Colonic mucosa (tissue), 4 donors: ENCODE results near the gene STON2. TPM values are rescaled to one million over a fixed set of nuclear protein-coding genes. Genes with fewer than 3 reads are reported as not detected.

Source experiments
- DNase-seq: peaks from one replicate; pipeline ENCODE4 v3.0.0-alpha.2; 2020
- H3K27ac ChIP-seq: fragments of 200-600 bp; one replicate; pipeline ENCODE4 v1.8.0; 2021
- H3K27me3 ChIP-seq: fragments of 200-600 bp; one replicate; pipeline ENCODE4 v1.8.0; 2021
- H3K36me3 ChIP-seq: fragments of 200-600 bp; one replicate; pipeline ENCODE4 v1.8.0; 2021
- H3K4me1 ChIP-seq: fragments of 200-600 bp; one replicate; pipeline ENCODE4 v1.8.0; 2021; ENCODE audit warnings: mild to moderate bottlenecking
- H3K4me3 ChIP-seq: fragments of 200-600 bp; one replicate; pipeline ENCODE4 v1.8.0; 2021
- H3K9ac ChIP-seq, 2 donors: one replicate each; pipeline ENCODE4 v1.7.0; 2013; ENCODE audit warnings: control low read depth in 2 of 2, low read depth in 2 of 2, low read length in 2 of 2
- H3K9me3 ChIP-seq: fragments of 200-600 bp; one replicate; pipeline ENCODE4 v1.8.0; 2021
- intact Hi-C: fragments of 100-400 bp; cut with DNase I; formaldehyde crosslinking; loops from one replicate; pipeline ENCODE4 v1.14.1; 2022
- total RNA-seq, 2 donors: library from RNA; stranded (reverse); fragmentation: NEBNext Ultra II Directional in 1 of 2; extraction: Animal tissue kit (Norgen Biotek cat#: 25700) in 1 of 2; gene quantifications; one replicate each; pipeline ENCODE4 v1.2.1, GENCODE V29; 2021
- TF ChIP-seq, protein P1 (sequence below): fragments of 200-600 bp; IDR thresholded peaks from one replicate; pipeline ENCODE4 v1.8.0; 2022; ENCODE audit warnings: antibody characterized with exemption, mild to moderate bottlenecking
- donor health status: healthy.
- donor health status: DM: no; HTN: no; CAD: no.
- donor health status: DM: no; HTN: no; CAD: no.

The STON2 gene
- total RNA-seq, 2 donors from 2014 or later, result 12.7 to 15.1 TPM

DNA sequence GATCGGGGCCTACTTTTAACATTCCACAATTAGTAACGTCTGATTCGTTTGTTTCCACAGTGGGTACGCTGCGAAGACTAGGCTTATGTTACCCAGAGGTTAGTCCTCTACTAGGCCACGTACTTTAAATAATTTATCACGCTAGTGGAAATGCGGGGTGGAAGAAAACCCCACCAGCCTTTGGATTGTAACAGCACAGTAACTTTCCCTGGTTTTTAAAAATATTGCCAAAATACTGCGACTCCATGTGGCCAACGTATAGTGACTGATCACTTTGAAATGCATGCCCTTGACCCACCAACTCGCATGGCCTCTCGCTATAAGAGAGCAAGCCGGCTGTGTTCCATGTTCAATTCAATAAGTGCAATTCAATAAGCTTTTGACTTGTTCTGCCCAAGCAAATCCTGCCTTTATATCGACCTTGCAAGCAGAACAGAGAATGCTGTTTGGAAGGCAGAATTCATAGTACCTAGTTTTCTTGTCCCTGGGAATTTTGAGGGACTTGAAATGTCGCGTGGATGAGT, 178.5 kb downstream of the STON2 start:
- peak overlapping the region; percentile 94 for H3K27ac ChIP-seq
- no peaks in the 10 kb centered on the region for H3K9me3 ChIP-seq
- H3K9ac ChIP-seq, result peak overlapping the region; percentile 63 to 89
- H3K27me3 ChIP-seq, result no peaks in the 10 kb centered on the region
- peak overlapping the region; percentile 59 for H3K4me3 ChIP-seq
- intact Hi-C loops, result no loop called here
- peak; percentile 26 for DNase-seq
- H3K36me3 ChIP-seq, result no peaks in the 10 kb centered on the region
- H3K4me1 ChIP-seq, result no peaks in the 10 kb centered on the region
- TF ChIP-seq, protein P1, sequence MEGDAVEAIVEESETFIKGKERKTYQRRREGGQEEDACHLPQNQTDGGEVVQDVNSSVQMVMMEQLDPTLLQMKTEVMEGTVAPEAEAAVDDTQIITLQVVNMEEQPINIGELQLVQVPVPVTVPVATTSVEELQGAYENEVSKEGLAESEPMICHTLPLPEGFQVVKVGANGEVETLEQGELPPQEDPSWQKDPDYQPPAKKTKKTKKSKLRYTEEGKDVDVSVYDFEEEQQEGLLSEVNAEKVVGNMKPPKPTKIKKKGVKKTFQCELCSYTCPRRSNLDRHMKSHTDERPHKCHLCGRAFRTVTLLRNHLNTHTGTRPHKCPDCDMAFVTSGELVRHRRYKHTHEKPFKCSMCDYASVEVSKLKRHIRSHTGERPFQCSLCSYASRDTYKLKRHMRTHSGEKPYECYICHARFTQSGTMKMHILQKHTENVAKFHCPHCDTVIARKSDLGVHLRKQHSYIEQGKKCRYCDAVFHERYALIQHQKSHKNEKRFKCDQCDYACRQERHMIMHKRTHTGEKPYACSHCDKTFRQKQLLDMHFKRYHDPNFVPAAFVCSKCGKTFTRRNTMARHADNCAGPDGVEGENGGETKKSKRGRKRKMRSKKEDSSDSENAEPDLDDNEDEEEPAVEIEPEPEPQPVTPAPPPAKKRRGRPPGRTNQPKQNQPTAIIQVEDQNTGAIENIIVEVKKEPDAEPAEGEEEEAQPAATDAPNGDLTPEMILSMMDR, result no peak

DNA sequence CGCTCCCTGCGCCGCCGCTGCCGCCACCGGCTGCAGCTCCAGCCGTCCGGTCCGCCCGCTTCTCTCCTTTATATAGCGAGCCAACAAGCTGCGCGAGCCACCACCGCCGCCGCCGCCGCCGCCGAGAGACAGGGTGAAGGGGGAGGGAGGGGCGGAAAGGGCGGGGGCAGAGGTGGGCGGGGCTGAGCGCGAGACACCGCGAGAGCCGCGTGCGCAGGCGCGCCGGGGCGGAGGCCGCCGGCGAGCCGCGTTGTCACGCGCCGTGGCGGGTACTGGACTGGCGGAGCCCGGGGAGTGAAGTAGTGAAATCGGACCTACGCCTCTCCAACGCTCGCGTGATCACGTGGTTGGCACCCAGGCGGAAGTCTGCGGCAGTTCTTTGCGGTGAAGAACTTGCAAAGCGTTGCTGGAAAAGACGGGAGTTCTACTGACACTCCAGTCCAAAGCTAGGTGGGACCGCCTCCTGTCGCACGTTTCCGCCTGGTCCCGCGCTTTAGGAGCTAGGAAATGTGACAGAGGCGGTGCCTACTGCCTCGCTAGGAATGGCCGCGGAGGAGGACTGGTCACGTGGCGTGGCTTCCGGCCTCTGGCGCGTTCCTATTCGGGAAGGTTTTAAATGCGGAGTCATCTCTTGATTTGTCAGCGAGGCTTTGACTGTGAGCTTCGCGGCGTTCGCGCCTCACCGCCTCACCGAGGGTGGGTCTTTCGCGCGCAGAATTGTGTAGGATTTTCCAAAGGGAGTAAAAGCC, 179.1 kb downstream of the STON2 start, which contains the start of gene GTF2A1:
TSS of gene GTF2A1 (minus strand) at position 130 of the 749 bp plus-strand sequence. CDS start 441 bp downstream, outside the sequence.
- intact Hi-C loops, result no loop called here
- Histone ChIP-seq H3K4me3 (peak within 1 kb of the TSS; percentile 63), H3K4me1 (no peaks in the 10 kb centered on the region), H3K27me3 (no peaks in the 10 kb centered on the region), H3K36me3 (no peaks in the 10 kb centered on the region), H3K27ac (peak within 1 kb of the TSS; percentile 99), H3K9me3 (no peaks in the 10 kb centered on the region), H3K9ac (peak within 1 kb of the TSS; percentile 89 to 93)
- TF ChIP-seq, protein P1, result no peak
- peak; percentile 95 for DNase-seq

DNA sequence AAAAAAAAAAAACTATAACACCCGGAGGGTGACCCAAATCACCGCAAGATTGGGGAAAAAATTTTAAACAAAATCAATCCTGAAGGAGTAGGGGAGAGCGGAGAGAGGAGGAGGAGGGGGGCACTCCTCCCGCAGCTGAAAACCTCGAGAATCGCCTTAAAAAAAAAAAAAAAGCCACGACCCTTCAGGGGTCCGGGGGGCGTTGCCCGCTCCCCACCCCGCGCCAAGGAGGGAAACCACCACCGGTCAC, 179.6 kb downstream of the STON2 start:
- Histone ChIP-seq H3K27ac (peak overlapping the region; percentile 94), H3K27me3 (no peaks in the 10 kb centered on the region), H3K4me1 (no peaks in the 10 kb centered on the region), H3K9me3 (no peaks in the 10 kb centered on the region), H3K36me3 (no peaks in the 10 kb centered on the region), H3K4me3 (peak overlapping the region; percentile 59), H3K9ac (peak overlapping the region; percentile 89 to 93)
- TF ChIP-seq, protein P1, result no peak
- no peak for DNase-seq
- intact Hi-C loops, result no loop called here

DNA sequence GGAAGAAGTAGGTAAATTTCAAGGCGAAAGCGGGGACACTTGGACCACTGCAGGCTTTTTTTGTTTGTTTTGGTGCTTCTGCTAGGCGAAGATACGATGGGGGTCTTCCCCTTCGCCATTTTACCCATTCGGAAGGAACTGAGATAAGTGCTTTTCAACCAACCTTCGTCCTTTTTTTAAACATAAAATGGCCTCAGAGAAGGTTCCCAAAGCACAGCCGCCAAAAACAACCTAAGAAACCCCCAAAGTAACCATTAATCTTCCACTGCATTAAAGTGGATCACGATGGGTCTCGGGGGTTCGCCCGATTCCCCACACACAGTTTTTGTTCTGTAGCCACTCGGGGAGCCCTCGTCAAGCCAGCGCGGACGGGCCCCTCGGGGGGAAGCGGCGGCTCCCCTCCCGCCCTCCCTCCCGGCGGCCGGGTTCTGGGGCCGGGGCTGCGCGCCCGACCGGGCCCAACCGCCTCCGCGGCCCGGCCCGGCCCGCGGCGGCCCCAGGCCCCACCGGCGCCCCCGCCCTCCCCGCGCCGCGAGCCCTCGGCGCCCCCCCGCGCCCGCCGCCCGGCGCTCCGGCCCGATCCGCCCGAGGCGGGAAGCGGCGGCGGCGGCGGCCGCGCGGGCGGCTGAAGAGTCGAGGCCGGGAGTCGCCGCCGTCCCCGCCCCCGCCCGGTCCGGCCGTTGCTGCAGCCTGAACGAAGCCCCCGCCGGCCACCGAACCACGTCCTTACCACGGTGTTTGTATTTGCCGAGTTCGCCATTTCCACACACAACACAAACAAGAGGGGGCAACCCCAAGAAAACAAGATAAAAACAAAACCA, 180.2 kb downstream of the STON2 start:
- peak overlapping the region; percentile 63 for H3K4me3 ChIP-seq
- no peaks in the 10 kb centered on the region for H3K27me3 ChIP-seq
- no peaks in the 10 kb centered on the region for H3K9me3 ChIP-seq
- peak; percentile 34 for DNase-seq
- peaks cover under 1% of the 10 kb centered on the region for H3K36me3 ChIP-seq
- H3K9ac ChIP-seq, result peak overlapping the region; percentile 89 to 93
- TF ChIP-seq, protein P1, result no peak
- no peaks in the 10 kb centered on the region for H3K4me1 ChIP-seq
- H3K27ac ChIP-seq, result peak overlapping the region; percentile 99
- intact Hi-C loops, result loop anchor here (5.0 kb wide), 1 partner anchor 48 kb away; no protein-coding TSS in a partner anchor

DNA sequence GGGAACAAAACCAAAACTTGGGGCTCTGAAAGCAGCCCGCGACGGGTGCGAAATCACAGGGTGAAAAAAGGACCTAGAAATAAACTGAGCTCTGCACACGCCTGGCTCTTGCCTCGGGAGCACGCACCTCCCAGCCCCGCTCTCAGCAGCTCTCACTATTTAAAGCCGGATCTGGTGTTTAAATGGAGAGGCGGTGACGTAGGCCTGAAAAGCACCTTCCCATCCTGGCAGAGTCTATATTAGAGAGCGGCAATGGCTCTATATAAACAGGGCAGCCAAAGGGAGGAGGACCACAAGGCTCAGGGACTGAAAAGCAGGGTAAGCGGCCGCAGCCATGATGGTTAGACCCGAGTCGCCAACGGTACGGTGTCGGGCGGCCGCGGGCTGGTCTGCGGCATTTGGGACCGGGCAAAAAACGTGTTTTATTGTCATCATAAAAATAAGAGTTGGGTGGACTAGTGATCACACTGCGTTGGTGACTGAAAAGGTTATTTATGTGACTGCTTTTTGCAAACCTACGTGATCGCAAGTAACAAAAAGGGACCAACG, 180.8 kb downstream of the STON2 start:
- TF ChIP-seq, protein P1, result no peak
- Histone ChIP-seq H3K4me1 (no peaks in the 10 kb centered on the region), H3K27me3 (no peaks in the 10 kb centered on the region), H3K4me3 (peak overlapping the region; percentile 63), H3K9ac (peak overlapping the region; percentile 72 to 85), H3K36me3 (peaks cover 3% of the 10 kb centered on the region), H3K27ac (peak overlapping the region; percentile 99), H3K9me3 (no peaks in the 10 kb centered on the region)
- DNase-seq, result peak; percentile 95
- intact Hi-C loops, result loop anchor here (5.0 kb wide), 1 partner anchor 47 kb away; no protein-coding TSS in a partner anchor
